Muscle layer of duodenum (tissue), 2 donors: ENCODE results near the gene ZSCAN32.

Experiments used
- H3K27ac ChIP-seq: one replicate; pipeline ENCODE4 v1.7.0; 2013; ENCODE audit warnings: mild to moderate bottlenecking, low read length
- H3K27me3 ChIP-seq: one replicate; pipeline ENCODE4 v1.7.0; 2013; ENCODE audit warnings: low read depth, mild to moderate bottlenecking, control low read depth, low read length
- H3K36me3 ChIP-seq, 2 donors: one replicate each; pipeline ENCODE4 v1.7.0; 2013; ENCODE audit warnings: low read length in 2 of 2, control low read depth in 1 of 2, mild to moderate bottlenecking in 1 of 2; ENCODE audit not compliant: insufficient read depth in 2 of 2, control insufficient read depth in 1 of 2
- H3K4me1 ChIP-seq, 2 donors: one replicate each; pipeline ENCODE4 v1.7.0; 2013; ENCODE audit warnings: low read length in 2 of 2, mild to moderate bottlenecking in 2 of 2, control low read depth in 1 of 2, moderate library complexity in 1 of 2; ENCODE audit not compliant: insufficient read depth in 2 of 2, control insufficient read depth in 1 of 2
- H3K4me3 ChIP-seq, 2 donors: one replicate each; pipeline ENCODE4 v1.7.0; 2013; ENCODE audit warnings: low read length in 2 of 2, low read depth in 1 of 2, mild to moderate bottlenecking in 1 of 2
- H3K9me3 ChIP-seq, 2 donors: one replicate each; pipeline ENCODE4 v1.7.0; 2013; ENCODE audit warnings: low read length in 2 of 2, control low read depth in 1 of 2, mild to moderate bottlenecking in 1 of 2; ENCODE audit not compliant: control insufficient read depth in 1 of 2
- donor health status: healthy.

ZSCAN32 gene

DNA sequence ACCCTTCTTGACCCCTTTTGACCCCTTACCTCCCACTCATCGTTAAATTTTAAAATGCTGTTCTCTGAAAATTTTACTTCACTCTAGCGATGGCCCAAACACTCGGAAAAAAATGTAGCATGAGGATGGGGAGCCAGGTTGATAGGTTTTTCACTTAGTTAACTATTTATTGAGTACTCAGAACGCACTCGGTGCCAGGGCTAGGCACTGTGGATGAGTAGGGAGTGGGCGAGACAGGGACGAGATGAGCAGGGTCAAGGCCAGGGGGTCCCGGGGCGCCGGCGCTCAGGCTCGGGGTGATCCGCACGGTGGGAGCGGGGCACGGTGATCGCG is 392 bp downstream of the ZSCAN32 start:
- H3K27ac ChIP-seq, result peak overlapping the region; percentile 72
- peaks cover 6 to 16% of the 10 kb centered on the region in 2 donors for H3K4me1 ChIP-seq
- H3K27me3 ChIP-seq, result no peaks in the 10 kb centered on the region
- H3K9me3 ChIP-seq, result peaks cover 13 to 46% of the 10 kb centered on the region in 2 donors
- H3K36me3 ChIP-seq, result peaks cover 23 to 54% of the 10 kb centered on the region in 2 donors
- H3K4me3 ChIP-seq, result peak overlapping the region; percentile 80 to 86

DNA sequence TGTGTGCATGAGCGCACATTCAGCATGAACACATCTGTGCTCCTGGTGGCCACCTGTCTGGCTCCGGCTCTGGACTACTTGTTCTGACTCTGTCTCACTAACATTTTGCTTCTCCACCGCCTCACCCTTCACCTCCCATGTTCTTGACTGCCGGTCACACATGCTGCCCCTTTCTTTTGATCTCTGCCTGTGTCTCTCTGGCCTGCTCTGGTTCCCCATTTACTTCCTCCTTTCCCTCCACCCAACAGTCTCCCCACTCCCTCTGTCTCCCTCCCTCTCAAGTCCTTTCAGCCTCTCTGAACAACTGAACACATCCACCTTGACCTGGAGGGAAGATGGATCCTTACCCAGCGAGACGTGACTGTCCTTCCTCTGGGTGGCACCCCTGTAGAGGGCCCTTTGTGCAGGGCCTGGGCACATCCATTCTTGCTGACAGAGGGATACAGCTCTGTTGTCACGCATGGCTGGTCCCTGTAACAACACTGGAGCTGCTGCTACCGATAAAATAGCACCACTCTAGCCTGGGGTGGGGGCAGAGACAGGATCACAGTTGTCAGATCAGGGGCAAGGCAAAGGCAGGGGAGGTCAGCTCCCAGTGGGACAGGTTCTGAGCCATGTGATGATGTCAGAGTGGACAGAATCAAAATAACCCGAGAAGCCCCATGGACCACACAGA is 11.0 kb downstream of the ZSCAN32 start:
- Histone ChIP-seq H3K4me3 (peak overlapping the region in 1 of 2 donors; percentile 32), H3K36me3 (peaks cover 51 to 80% of the 10 kb centered on the region in 2 donors), H3K27ac (no peak overlapping the region), H3K27me3 (no peaks in the 10 kb centered on the region), H3K9me3 (peaks cover 36 to 69% of the 10 kb centered on the region in 2 donors), H3K4me1 (no peaks in the 10 kb centered on the region)

DNA sequence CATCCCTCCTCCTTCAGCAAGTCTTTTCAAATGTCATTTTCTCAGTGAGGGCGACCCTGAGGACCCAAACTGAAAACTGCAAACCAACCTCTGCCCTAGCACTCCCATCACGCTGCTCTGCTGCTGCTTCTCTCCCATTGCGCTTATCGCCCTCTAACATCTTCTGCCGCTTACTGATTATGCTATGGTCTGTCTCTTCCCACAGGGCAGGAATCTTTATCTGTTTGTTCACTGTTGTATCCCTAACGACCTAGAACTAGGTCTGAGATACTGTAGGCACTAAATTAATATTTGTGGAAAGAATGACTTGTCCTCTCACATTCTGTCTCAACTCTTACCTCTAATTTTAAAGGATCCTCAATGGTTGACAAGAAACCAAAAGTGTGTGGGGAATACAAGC is 12.5 kb downstream of the ZSCAN32 start:
- H3K9me3 ChIP-seq, result peaks cover 45 to 73% of the 10 kb centered on the region in 2 donors
- peaks cover 61 to 81% of the 10 kb centered on the region in 2 donors for H3K36me3 ChIP-seq
- H3K27ac ChIP-seq, result no peak overlapping the region
- peak overlapping the region in 1 of 2 donors; percentile 32 for H3K4me3 ChIP-seq
- no peaks in the 10 kb centered on the region for H3K27me3 ChIP-seq
- H3K4me1 ChIP-seq, result no peaks in the 10 kb centered on the region

DNA sequence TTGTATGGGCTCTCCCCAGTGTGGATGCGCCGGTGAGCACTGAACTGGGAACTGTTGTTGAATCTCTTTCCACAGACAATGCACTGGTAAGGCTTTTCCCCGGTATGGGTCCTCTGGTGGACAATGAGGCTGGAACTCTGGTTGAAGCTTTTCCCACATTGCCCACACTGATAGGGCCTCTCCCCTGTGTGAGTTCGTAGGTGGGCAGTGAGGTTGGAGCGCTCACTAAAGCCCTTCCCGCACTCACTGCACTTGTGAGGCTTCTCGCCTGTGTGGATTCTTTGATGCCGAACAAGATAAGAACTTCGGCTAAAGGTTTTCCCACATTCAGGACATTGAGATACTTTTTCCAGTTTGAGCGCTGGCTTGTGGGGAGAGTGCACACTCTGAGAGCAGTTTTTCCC is 17.8 kb downstream of the ZSCAN32 start:
- Histone ChIP-seq H3K4me3 (peak overlapping the region; percentile 57 to 66), H3K27me3 (no peaks in the 10 kb centered on the region), H3K9me3 (peaks cover 68 to 85% of the 10 kb centered on the region in 2 donors), H3K36me3 (peaks cover 46 to 72% of the 10 kb centered on the region in 2 donors), H3K4me1 (no peaks in the 10 kb centered on the region), H3K27ac (no peak overlapping the region)

DNA sequence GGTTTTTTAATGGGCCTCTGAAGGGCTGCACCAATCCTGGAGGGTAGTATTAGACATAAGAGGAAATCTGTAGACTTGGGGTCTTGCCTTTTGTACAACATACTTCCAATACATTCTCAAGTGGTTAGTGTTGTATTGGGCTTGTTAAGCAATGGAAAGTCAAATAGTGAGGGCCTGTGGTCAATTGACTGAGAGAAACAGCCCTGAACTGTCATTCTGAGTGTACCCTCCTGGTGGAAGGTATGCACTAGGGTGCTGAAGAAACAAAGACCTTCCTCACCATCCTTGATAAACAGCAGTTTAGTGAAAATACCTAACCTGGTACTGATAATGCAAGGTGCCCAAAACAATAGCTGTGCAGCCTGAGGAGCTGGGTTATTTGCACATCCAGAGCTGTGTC is 22.9 kb downstream of the ZSCAN32 start:
- peaks cover 66 to 95% of the 10 kb centered on the region in 2 donors for H3K9me3 ChIP-seq
- peak overlapping the region in 1 of 2 donors; percentile 19 for H3K4me3 ChIP-seq
- no peaks in the 10 kb centered on the region for H3K27me3 ChIP-seq
- H3K27ac ChIP-seq, result no peak overlapping the region
- no peaks in the 10 kb centered on the region for H3K4me1 ChIP-seq
- H3K36me3 ChIP-seq, result peaks cover 14 to 61% of the 10 kb centered on the region in 2 donors

DNA sequence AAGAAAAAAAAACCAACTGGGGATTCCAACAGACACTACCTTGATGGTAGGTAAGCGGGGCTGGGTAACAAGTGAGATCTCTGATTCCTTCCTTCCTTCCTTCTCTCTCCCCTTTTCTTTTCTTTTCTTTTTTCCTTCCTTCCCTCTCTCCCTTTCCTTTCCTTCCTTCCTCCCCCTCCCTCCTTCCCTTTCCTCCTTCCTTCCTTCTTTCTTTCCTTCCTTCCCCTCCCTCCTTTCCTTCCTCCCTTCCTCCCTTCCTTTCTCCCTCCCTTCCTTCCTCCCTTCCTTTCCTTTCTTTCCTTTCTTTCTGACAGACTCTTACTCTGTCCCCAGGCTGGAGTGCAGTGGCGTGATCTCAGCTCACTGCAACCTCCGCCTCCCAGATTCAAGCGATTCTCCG is 25.1 kb downstream of the ZSCAN32 start:
- H3K4me3 ChIP-seq, result peak overlapping the region in 1 of 2 donors; percentile 34
- H3K9me3 ChIP-seq, result peaks cover 44 to 78% of the 10 kb centered on the region in 2 donors
- H3K27me3 ChIP-seq, result no peaks in the 10 kb centered on the region
- peaks cover 0 to 46% of the 10 kb centered on the region in 2 donors for H3K36me3 ChIP-seq
- H3K4me1 ChIP-seq, result no peaks in the 10 kb centered on the region
- no peak overlapping the region for H3K27ac ChIP-seq

DNA sequence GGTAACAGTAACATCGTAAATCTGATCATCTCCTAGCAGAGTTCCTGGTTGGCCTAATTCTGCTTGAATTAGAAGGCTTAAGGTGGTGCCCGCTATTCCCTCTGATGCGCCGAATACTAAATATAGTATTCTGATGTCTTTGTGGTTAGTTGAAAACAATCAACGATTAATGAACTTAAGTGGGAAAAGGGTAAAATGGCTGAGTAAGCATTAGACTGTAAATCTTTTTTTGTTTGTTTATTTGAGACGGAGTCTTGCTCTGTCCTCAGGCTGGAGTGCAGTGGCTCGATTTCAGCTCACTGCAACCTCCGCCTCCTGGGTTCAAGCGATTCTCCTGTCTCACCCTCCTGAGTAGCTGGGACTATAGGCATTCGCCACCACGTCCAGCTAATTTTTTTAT is 31.7 kb downstream of the ZSCAN32 start:
- H3K27ac ChIP-seq, result no peak overlapping the region
- no peak overlapping the region for H3K4me3 ChIP-seq
- peaks cover 0 to 13% of the 10 kb centered on the region in 2 donors for H3K36me3 ChIP-seq
- no peaks in the 10 kb centered on the region for H3K27me3 ChIP-seq
- peaks cover 4 to 23% of the 10 kb centered on the region in 2 donors for H3K9me3 ChIP-seq
- no peaks in the 10 kb centered on the region for H3K4me1 ChIP-seq

DNA sequence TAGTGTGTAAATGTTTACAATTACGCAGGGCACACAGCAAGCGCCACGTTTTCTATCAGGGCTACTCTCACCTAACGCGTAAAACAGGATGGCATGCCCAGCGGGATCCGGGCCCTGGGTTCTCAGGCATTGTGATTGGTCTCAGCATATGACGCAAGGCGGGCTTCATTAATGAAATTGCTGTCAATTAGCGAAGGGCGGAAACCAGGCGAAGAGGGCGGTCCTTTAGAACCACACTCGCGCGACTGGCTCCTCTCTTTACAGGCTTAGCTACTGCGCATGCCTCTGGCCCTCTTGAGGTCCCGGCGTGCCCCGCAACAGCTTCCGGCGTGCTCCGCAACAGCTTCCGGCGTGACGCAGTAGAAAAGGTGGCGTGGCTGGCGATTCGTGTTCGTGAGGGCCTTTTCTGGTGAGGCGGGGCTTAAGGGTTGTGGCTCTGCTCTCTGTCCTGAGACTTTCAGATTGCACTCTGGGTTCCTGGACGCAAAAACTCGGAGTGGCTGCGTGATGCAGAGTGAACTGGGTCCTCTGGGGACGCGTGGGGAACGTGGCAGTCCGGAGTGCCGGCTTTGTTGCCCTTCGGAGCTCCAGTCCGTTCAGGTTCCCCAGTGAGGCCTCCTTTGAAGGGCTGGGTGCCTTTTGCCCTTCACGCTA is 35.9 kb downstream of the ZSCAN32 start:
- H3K4me1 ChIP-seq, result no peaks in the 10 kb centered on the region
- H3K4me3 ChIP-seq, result peak overlapping the region; percentile 63 to 76
- H3K9me3 ChIP-seq, result peaks cover 9 to 19% of the 10 kb centered on the region in 2 donors
- no peaks in the 10 kb centered on the region for H3K27me3 ChIP-seq
- H3K27ac ChIP-seq, result peak overlapping the region; percentile 79
- H3K36me3 ChIP-seq, result no peaks in the 10 kb centered on the region

DNA sequence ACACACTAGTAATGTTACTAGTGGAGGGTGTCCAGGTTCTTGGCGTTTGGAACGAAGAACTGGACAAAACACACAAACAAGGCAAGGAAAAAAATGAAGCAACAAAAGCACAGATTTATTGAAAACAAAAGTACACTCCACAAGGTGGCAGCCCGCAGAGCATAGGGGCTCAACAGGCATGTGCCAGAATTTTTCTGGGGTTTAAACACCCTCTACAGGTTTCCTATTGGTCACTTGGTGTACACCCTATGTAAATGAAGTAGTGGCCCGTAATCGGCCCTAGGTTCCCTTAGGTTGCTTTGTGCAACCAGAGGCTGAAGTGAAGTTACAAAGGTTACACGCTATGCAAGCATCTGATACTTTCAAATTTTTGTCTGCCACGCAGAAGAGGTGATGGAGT is 37.0 kb downstream of the ZSCAN32 start:
- H3K4me3 ChIP-seq, result peak overlapping the region in 1 of 2 donors; percentile 34
- H3K36me3 ChIP-seq, result no peaks in the 10 kb centered on the region
- H3K4me1 ChIP-seq, result no peaks in the 10 kb centered on the region
- no peaks in the 10 kb centered on the region for H3K27me3 ChIP-seq
- peaks cover 9 to 19% of the 10 kb centered on the region in 2 donors for H3K9me3 ChIP-seq
- H3K27ac ChIP-seq, result no peak overlapping the region

DNA sequence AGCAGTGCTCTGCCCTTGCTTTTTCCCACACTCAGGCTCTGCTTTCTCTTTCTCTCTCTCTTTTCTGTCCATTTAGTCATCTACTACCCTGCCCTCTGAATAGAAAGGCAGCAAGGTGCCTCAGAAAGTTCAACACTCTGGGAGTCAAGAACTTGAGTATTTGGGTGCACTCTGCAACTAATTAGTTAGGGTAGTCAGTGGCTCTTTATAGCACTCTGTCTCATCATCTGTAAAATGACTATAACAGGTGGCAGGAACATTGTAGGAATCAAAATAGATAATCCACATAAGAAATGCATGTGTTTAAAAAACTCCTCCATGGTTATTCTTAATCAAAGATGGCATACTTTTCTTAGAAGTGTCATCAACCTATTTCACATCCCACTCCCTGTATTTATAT is 37.9 kb downstream of the ZSCAN32 start:
- no peak overlapping the region for H3K27ac ChIP-seq
- no peaks in the 10 kb centered on the region for H3K4me1 ChIP-seq
- no peak overlapping the region for H3K4me3 ChIP-seq
- H3K36me3 ChIP-seq, result no peaks in the 10 kb centered on the region
- H3K9me3 ChIP-seq, result peaks cover 9 to 19% of the 10 kb centered on the region in 2 donors
- no peaks in the 10 kb centered on the region for H3K27me3 ChIP-seq

DNA sequence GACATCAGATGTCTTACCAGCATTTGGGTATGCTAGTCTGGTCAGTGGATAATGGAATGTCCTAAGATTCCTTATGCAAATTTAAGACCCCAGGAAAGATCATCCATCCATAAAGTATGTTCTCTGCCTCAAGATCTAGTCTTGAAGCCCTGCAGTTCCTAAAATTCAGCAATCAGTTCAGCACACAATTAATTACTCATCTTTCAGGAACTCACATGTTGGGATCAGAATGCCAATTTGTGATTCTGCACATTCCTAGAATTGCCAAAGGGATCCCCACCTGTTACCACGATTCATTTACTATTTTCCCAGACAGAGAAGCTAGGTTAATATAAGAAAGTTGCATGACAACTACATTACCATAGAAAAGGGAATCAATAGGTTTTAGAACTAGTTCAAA is 41.9 kb downstream of the ZSCAN32 start:
- no peaks in the 10 kb centered on the region for H3K27me3 ChIP-seq
- no peaks in the 10 kb centered on the region for H3K4me1 ChIP-seq
- no peak overlapping the region for H3K27ac ChIP-seq
- no peak overlapping the region for H3K4me3 ChIP-seq
- no peaks in the 10 kb centered on the region for H3K36me3 ChIP-seq
- peaks cover 2 to 14% of the 10 kb centered on the region in 2 donors for H3K9me3 ChIP-seq
